GM13976 (cell line): ENCODE measurements around the gene TRNT1.

ENCODE experiments used
- DNase-seq: peaks from one replicate; pipeline ENCODE4 v3.0.0; 2012; ENCODE audit warnings: low spot score
- in situ Hi-C: fragments of 300-500 bp; cut with MboI; formaldehyde crosslinking; loops from one replicate; pipeline ENCODE4 v1.12.0; 2022; ENCODE audit warnings: low sequenced_read_pairs, mixed read lengths, inconsistent platforms; ENCODE audit not compliant: unreplicated experiment
- TF ChIP-seq, protein P1 (sequence below): IDR thresholded peaks from 2 replicates; pipeline ENCODE4 v1.5.1; 2012; ENCODE audit warnings: borderline replicate concordance, mild to moderate bottlenecking; ENCODE audit not compliant: insufficient read depth; ENCODE audit errors: extremely low read depth, missing control alignments, control extremely low read depth

TRNT1 gene

DNA sequence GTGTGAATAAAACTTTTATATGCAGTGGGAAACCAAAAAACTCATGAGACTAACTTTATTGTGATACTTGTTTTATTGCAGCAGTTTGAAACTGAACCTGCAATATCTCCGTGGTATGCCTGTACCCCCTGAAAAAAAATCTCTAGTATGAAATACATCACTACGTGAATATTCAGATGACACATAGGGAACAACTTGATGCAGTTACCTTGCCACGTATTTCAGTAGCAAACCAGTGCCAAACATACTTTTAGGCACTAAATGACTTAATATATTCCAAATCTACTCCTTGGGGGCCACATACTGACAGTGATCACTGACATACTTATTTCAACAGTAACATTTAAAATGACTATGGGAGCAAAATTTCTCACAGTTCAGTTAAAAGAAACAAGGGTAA is 38.9 kb downstream of the TRNT1 start:
- TF ChIP-seq, protein P1, sequence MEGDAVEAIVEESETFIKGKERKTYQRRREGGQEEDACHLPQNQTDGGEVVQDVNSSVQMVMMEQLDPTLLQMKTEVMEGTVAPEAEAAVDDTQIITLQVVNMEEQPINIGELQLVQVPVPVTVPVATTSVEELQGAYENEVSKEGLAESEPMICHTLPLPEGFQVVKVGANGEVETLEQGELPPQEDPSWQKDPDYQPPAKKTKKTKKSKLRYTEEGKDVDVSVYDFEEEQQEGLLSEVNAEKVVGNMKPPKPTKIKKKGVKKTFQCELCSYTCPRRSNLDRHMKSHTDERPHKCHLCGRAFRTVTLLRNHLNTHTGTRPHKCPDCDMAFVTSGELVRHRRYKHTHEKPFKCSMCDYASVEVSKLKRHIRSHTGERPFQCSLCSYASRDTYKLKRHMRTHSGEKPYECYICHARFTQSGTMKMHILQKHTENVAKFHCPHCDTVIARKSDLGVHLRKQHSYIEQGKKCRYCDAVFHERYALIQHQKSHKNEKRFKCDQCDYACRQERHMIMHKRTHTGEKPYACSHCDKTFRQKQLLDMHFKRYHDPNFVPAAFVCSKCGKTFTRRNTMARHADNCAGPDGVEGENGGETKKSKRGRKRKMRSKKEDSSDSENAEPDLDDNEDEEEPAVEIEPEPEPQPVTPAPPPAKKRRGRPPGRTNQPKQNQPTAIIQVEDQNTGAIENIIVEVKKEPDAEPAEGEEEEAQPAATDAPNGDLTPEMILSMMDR: no peak
- in situ Hi-C loops: loop anchor here (25.0 kb wide), 1 partner anchor 403 kb away; no protein-coding TSS in a partner anchor
- DNase-seq: no peak

DNA sequence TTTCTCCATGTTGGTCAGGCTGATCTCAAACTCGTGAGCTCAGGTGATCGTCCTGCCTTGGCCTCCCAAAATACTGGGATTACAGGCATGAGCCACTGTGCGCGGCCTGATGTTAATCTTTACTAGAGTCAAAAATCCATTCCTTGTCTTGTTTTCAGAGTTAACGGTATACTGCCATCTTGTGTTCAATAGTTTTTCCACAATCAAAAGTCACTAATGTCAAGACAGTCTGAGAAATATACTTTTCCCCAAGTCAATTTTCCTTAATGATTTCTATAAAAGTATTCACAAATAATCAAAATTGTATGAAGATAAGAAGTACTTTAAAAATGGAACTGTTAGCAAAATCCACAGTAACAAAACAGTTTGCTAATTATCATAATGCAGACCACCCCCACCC is 44.3 kb downstream of the TRNT1 start:
- in situ Hi-C loops: loop anchor here (25.0 kb wide), 1 partner anchor 409 kb away; no protein-coding TSS in a partner anchor
- TF ChIP-seq, protein P1: no peak
- no peak for DNase-seq

DNA sequence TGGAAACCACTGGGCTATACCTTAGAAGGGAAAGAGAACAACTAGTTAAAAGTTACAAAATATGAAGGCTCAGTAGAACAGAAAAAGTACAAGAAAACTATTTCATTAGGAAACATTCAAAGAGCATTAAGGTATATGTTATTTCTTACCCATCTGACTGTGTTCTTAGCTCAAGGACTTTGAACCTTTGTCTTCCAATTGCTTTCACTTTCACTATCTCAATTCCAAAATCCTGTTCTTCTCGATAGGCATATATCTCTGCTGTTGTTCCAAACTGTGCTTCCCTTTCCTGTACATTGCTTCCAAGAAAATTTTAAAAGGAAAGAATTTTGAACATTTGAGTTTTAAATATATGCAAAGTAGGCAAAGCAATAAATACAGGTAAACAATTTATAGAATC is 45.9 kb downstream of the TRNT1 start:
- no peak for DNase-seq
- TF ChIP-seq, protein P1: no peak
- in situ Hi-C loops: loop anchor here (25.0 kb wide), 1 partner anchor 410 kb away; no protein-coding TSS in a partner anchor

DNA sequence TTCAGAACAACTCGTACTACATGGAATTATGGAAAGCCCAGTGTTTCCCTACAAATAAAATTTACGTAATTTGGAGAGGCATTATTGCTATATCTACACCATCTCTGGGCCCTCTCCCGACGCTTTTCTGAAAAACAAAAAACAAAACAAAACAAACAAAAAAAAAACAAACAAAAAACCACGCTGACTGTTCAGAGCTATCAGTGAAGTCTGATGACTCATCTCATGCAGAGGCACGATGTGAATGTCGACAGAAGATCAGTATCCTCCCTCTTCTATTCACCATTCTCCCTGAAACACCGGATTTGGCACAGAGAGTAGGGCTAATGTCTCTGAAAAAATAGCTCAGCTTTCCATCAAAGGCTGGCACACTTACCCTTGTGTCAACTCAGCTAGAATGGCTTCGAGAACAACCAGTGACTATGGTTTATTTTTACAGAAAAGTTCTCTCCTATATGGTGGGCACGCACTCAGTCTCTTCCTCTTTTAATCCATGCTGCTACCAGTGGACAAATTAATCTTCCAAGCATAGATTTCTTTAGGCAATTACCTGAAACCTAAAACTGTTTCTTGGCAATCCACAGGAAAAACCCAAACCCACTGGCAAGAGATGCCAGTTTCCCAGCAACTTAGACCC is 51.2 kb downstream of the TRNT1 start:
- in situ Hi-C loops: no loop called here
- no peak for DNase-seq
- TF ChIP-seq, protein P1: no peak

DNA sequence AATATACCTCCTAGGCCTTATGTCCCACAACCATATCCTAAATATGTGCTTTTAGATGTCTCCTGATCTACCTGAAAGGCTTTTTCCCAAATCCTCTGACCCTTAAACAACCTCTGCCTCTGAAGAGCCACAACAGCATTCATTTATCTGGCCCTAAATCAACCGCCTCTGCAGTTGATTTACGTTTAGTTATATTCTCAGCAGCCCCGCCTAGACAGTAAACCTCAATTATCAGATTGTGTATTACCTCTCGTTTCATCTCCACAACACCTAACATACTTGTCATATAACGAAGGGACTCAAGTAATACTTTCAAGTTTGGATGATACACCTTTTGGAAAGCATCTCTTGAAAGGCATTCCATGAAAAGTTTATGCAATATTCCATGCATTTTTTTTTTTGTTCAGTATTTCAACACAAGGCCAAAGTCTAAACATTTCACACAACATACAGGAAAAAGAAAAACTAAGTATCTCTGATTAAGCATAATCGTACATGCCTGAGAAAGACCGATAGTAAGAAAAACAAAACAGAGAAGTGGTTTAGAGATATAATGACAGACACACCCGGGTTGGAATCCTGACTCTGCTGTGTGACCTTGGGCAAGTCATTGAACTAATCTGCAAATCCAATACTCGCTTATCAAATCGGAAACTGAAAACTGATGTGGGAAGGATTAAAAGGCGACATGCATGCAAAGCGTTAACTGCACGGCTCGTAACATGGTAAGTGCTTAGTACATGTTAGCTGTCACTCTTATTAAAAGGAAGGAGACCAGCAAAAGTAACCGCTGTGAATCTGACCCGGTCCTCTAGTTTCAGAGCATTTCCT is 52.0 kb downstream of the TRNT1 start:
- TF ChIP-seq, protein P1: no peak
- in situ Hi-C loops: no loop called here

DNA sequence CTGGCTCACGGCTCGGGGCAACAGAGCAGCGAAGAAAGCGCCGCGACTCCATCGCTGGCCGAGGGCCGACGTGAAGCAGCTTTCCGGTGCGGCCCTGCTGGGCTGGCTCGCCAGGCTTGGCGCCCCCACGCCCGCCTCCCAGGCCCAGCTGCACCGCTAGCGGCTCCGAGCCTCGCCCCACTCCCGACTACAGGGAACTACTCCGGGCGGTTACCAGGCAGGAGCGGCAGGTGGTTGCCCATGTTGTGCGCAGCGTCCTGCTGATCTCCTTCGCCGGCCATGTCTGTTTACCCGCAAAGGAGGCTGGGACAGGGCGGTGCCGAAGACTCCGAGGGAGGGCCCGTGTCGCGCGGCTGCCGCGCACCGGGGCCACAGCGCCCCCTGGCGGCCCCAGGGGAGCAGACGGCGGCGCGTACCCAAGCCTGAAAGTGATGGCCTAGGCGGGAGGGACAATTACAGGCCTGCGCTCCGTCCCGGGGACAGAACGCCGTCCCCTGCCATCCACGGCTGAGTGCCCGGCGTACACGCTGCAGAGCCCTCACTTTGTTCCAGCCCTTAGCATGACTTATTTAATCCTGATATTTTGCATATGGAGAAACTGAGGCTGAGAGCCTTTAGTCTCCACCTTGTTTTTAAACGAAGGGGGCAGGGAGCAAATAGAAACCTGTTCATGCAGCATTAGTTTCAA is 52.8 kb downstream of the TRNT1 start, which contains the start of gene CRBN:
Gene CRBN, minus strand, starts transcription at position 285 of the 688 bp plus-strand sequence. Its CDS starts 4 bp downstream, at position 281.
- in situ Hi-C loops: no loop called here
- peak; percentile 97 for DNase-seq
- TF ChIP-seq, protein P1: peak; percentile 99

More for the DNA sequence above, 52.0 kb downstream of the TRNT1 start:
- no peak for DNase-seq
